ENCODE measurements around the gene GCLC.

DNA sequence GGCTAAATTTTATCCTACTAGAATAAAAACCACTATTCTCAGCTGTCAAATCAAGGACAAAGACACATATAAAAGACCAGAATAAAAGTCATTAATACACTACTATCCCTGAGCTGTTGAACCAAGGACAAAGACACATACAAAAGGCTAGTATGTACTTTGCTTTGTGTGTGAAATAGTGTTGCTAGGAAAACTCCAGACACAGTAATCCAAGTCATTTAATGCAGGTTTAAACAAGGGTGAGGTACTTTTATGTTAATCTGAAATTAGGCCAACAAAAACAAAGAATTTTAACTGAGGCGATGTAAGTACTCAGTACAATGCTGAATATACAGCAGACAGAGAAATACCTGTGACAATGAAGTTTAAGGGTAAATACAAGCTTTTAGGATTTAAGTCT lies 18.9 kb downstream of the GCLC start:
- TF ChIP-seq POLR2AphosphoS5 (IDR thresholded peaks at IDR 0.05; ENCODE audit: low read depth) (no peak), EZH2 (IDR thresholded peaks at IDR 0.05; ENCODE audit: low read depth, unreplicated experiment) (no peak)
- TF ChIP-seq, protein P1, sequence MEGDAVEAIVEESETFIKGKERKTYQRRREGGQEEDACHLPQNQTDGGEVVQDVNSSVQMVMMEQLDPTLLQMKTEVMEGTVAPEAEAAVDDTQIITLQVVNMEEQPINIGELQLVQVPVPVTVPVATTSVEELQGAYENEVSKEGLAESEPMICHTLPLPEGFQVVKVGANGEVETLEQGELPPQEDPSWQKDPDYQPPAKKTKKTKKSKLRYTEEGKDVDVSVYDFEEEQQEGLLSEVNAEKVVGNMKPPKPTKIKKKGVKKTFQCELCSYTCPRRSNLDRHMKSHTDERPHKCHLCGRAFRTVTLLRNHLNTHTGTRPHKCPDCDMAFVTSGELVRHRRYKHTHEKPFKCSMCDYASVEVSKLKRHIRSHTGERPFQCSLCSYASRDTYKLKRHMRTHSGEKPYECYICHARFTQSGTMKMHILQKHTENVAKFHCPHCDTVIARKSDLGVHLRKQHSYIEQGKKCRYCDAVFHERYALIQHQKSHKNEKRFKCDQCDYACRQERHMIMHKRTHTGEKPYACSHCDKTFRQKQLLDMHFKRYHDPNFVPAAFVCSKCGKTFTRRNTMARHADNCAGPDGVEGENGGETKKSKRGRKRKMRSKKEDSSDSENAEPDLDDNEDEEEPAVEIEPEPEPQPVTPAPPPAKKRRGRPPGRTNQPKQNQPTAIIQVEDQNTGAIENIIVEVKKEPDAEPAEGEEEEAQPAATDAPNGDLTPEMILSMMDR (conservative IDR thresholded peaks at IDR 0.05; ENCODE audit: low read depth in 2 of 2), result no peak
- TF ChIP-seq, protein P2, sequence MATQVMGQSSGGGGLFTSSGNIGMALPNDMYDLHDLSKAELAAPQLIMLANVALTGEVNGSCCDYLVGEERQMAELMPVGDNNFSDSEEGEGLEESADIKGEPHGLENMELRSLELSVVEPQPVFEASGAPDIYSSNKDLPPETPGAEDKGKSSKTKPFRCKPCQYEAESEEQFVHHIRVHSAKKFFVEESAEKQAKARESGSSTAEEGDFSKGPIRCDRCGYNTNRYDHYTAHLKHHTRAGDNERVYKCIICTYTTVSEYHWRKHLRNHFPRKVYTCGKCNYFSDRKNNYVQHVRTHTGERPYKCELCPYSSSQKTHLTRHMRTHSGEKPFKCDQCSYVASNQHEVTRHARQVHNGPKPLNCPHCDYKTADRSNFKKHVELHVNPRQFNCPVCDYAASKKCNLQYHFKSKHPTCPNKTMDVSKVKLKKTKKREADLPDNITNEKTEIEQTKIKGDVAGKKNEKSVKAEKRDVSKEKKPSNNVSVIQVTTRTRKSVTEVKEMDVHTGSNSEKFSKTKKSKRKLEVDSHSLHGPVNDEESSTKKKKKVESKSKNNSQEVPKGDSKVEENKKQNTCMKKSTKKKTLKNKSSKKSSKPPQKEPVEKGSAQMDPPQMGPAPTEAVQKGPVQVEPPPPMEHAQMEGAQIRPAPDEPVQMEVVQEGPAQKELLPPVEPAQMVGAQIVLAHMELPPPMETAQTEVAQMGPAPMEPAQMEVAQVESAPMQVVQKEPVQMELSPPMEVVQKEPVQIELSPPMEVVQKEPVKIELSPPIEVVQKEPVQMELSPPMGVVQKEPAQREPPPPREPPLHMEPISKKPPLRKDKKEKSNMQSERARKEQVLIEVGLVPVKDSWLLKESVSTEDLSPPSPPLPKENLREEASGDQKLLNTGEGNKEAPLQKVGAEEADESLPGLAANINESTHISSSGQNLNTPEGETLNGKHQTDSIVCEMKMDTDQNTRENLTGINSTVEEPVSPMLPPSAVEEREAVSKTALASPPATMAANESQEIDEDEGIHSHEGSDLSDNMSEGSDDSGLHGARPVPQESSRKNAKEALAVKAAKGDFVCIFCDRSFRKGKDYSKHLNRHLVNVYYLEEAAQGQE (IDR thresholded peaks at IDR 0.05; ENCODE audit: unreplicated experiment), result no peak
